Left renal pelvis (tissue), 4 donors: ENCODE measurements around the gene WNK1. TPM values are rescaled to one million over a fixed set of nuclear protein-coding genes. Genes with fewer than 3 reads are reported as not detected.
"Not testable (repeated sequence)": the region's sequence is repeated elsewhere in the genome, so short reads cannot be mapped to it uniquely, and the experiment has no call there.

Experiments
- DNase-seq, 4 donors: peaks; one replicate each; pipeline ENCODE4 v3.0.0-alpha.2; 2013; ENCODE audit warnings: low read depth in 4 of 4, low spot score in 3 of 4
- polyA plus RNA-seq, 4 donors: library from polyadenylated mRNA; unstranded; fragments of 120-200 nt; gene quantifications; one replicate each; pipeline ENCODE4 v1.2.1, GENCODE V29; 2013; ENCODE audit not compliant: insufficient read length in 4 of 4

Gene WNK1
- polyA plus RNA-seq, 4 donors: 71.8 to 112 (median 103) TPM

DNA sequence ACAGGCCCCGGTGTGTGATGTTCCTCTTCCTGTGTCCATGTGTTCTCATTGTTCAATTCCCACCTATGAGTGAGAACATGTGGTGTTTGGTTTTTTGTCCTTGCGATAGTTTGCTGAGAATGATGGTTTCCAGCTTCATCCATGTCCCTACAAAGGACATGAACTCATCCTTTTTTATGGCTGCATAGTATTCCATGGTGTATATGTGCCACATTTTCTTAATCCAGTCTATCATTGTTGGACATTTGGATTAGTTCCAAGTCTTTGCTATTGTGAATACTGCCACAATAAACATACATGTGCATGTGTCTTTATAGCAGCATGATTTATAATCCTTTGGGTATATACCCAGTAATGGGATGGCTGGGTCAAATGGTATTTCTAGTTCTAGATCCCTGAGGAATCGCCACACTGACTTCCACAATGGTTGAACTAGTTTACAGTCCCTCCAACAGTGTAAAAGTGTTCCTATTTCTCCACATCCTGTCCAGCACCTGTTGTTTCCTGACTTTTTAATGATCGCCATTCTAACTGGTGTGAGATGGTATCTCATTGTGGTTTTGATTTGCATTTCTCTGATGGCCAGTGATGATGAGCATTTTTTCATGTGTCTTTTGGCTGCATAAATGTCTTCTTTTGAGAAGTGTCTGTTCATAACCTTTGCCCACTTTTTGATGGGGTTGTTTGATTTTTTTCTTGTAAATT is 97.5 kb downstream of the WNK1 start:
- not testable (repeated sequence) for DNase-seq

DNA sequence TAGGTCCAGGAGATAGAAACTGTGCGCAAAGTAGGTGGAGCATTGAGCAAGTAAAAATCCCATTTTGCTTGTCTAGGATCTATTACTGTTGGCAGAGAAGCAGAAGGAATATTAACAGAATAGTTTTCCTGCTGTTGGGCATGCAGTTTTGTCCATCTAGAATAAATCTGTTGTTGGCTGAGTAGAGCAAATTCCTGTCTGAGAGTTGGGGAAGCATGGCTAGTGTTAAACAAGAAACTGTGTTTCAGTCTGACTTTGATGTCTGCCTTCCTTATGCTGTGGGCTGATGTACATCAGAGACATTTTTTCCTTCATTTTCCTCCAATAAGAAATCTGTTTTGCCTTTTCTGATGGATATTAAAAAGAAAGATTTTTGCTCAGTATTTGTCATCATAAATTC is 99.0 kb downstream of the WNK1 start:
- DNase-seq: no peak

DNA sequence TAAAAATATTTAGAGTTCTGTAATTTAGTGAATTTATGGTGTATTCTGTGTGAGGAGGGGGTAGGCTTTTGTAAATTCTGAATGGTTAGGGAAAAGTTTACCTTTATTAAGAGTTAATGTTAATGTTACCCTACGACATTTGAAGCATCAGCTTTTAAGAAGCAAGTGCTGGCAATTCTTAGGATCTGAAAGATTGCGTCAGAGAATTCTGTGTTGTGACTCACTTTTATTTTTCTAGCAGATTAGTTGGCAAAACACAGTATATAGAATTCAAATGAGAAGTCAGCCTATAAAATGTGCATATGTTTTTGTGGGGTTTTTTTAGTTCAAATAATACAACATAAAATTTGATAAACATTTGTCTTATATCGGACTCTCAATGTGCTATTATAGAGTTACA is 99.5 kb downstream of the WNK1 start:
- no peak for DNase-seq

DNA sequence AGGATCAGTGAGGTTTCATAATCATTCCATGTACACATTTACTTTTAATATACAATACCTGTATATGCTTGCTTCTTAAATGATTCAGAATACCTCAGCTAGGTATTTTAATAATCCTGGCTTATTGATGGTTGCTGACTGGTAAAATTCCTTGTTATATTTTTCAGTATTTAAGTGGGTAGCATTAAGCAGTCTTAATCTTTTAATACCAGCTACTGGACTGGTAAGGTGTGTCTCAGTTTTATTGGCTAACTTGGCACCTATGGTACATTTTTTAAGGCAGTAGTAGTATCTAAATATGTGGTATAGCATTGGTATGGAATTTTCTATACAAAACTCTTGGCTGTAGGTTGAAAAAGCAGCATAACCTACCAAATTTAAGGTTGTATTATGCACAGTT is 100.5 kb downstream of the WNK1 start:
- DNase-seq: no peak

GRCh38 chr12:857611-858010 is 105.2 kb downstream of the WNK1 start:
- no peak for DNase-seq

GRCh38 chr12:862303-862911 is 110.0 kb downstream of the WNK1 start:
- DNase-seq: no peak

- no peak for DNase-seq
Measured at GRCh38 chr12:863285-863684, 110.9 kb downstream of the WNK1 start.

DNA sequence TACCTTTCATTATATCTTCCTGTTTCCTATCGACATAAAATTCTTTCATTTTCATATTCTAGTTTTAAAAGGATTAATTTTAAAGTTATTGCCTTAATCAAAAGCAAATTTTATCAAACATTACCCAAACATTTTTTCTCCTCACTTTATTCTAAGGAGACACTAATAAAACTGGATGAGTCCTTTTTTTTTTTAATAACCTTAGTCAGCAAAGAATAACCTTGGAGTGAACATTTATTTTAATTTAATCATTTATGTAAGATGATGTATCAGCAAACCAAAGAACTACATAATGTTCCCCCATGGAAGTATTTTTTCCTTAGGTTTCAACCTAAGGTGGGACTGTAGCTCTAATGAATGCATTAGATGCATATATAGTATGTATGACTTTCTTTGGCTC is 113.2 kb downstream of the WNK1 start:
- no peak for DNase-seq

DNA sequence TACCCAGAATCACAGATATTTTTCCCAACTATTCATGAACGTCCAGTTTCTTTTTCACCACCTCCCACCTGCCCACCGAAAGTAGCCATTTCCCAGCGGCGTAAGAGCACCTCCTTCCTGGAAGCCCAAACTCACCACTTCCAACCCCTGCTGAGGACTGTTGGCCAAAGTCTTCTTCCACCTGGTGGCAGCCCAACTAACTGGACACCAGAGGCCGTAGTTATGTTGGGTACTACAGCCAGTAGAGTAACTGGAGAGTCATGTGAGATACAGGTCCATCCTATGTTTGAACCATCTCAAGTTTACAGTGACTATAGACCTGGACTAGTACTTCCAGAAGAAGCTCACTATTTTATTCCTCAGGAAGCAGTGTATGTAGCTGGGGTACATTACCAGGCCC is 115.5 kb downstream of the WNK1 start:
- DNase-seq: no peak

GRCh38 chr12:868722-869121 is 116.3 kb downstream of the WNK1 start:
- no peak for DNase-seq

DNA sequence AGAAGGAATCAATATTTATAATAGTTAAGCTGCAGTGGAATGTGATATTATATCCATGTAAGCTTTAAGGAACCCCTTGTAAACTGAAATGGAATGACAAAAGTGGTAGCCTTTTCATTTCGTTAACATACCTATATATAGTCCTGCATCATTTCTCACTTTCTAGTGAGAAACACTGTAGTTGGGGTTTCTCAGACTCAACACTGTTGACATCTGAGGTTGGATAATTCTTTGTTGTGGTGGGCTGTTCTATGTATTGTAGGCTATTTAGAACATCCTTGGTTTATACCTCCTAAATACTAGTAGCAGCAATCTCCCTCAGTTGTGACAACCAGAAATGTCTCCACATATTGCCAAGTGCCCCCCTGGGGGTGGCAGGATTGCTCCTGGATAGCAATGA is 118.0 kb downstream of the WNK1 start:
- DNase-seq: no peak

GRCh38 chr12:873954-874353 is 121.6 kb downstream of the WNK1 start:
- DNase-seq: no peak

GRCh38 chr12:879641-880040 is 127.3 kb downstream of the WNK1 start:
- DNase-seq: no peak

GRCh38 chr12:880656-881055 is 128.3 kb downstream of the WNK1 start:
- DNase-seq: no peak

GRCh38 chr12:884746-885414 is 132.5 kb downstream of the WNK1 start:
- no peak for DNase-seq

GRCh38 chr12:885701-886100 is 133.3 kb downstream of the WNK1 start:
- DNase-seq: no peak

- no peak for DNase-seq
Measured at GRCh38 chr12:886206-886605, 133.8 kb downstream of the WNK1 start.

- no peak for DNase-seq
Measured at GRCh38 chr12:894226-894625, 141.8 kb downstream of the WNK1 start.

DNA sequence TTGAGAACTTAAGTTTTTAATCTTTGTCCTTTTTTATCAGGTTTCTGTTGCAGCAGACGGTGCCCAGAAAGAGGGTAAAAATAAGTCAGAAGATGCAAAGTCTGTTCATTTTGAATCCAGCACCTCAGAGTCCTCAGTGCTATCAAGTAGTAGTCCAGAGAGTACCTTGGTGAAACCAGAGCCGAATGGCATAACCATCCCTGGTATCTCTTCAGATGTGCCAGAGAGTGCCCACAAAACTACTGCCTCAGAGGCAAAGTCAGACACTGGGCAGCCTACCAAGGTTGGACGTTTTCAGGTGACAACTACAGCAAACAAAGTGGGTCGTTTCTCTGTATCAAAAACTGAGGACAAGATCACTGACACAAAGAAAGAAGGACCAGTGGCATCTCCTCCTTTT is 143.7 kb downstream of the WNK1 start:
- DNase-seq: no peak

DNA sequence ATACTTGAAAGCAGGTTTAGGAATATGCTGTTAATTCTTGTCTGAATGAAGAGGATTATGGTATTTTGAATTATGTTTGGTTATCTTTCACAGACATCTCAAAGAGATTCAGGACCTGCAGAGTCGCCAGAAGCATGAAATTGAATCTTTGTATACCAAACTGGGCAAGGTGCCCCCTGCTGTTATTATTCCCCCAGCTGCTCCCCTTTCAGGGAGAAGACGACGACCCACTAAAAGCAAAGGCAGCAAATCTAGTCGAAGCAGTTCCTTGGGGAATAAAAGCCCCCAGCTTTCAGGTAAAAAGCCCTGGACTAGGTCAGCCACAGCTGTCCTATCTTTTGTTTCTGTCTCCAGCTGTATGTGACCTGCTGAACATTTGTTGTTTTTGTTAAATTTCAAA is 145.0 kb downstream of the WNK1 start:
- no peak for DNase-seq

DNA sequence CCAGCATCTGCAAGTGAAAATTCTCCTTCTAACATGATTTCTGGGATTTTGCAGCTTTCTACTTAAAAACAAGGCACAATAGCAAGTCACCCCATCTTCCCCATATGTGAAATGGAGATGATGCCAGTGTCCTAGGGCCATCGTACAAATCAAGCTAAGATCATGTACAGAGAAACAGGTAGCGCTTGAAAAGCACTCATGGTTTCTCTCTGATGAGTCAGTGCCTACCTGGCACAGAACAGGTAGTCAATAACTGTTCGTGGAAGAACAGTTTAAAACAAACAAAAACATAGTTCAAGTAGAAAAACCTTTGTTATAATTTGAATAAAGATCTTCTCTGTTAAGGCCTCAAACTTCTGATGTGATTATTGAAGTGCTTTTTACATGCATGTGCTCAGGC is 150.2 kb downstream of the WNK1 start:
- DNase-seq: no peak

DNA sequence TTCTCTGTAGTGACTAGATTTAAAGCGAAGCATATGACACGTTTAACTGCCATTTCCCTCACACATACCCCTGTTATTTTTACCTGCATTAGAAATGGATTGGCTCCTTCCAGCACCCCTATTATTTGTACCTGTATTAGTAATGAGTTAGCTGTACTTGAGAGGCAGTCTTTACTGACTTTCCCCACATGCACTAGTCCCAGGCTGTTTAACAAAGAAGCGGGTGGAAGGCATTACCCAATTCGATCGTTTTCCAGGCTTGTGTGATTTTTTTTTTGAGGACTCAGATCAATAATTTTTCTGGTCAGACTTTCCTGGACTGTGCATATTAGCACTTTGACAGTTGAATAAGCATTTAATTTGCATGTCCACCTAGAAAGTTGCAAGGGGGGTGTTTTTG is 150.7 kb downstream of the WNK1 start:
- no peak for DNase-seq
